A549 (cell line): Measurements from ENCODE around the gene ADCY2.

ENCODE experiments used
- CBX8 ChIP-seq: fragments of 200-600 bp; sonication (generic); IDR thresholded peaks from 2 replicates; pipeline ENCODE4 v1.6.1; 2016
- CTCF ChIP-seq: fragments of >200 bp; sonication (Bioruptor Twin); formaldehyde crosslinking; IDR thresholded peaks from 3 replicates; pipeline ENCODE4 v1.5.1; 2016
- EHMT2 ChIP-seq: fragments of 200-600 bp; sonication (generic); IDR thresholded peaks from 2 replicates; pipeline ENCODE4 v1.6.1; 2016; ENCODE audit warnings: antibody characterized with exemption, low read depth, mild to moderate bottlenecking, moderate library complexity
- ELK1 ChIP-seq: fragments of 150-350 bp; IDR thresholded peaks from 2 replicates; pipeline ENCODE4 v1.6.1; 2014; ENCODE audit warnings: low read depth, mild to moderate bottlenecking, low read length
- HOXB5 ChIP-seq: fragments of 250-450 bp; sonication (Bioruptor Pico); IDR thresholded peaks from 2 replicates; pipeline ENCODE4 v1.5.0; 2020; ENCODE audit warnings: mild to moderate bottlenecking, moderate library complexity
- POLR2A ChIP-seq: IDR thresholded peaks from 2 replicates; pipeline ENCODE4 v1.6.1; 2012; ENCODE audit warnings: mild to moderate bottlenecking, low read length
- RAD21 ChIP-seq, 2 experiments: fragments of >200 bp in 1 of 2; sonication (Bioruptor Twin) in 1 of 2; formaldehyde crosslinking in 1 of 2; IDR thresholded peaks in 1 of 2; conservative IDR thresholded peaks in 1 of 2; 2 replicates in 1 of 2; 3 replicates in 1 of 2; pipeline ENCODE4 v1.6.1; 2012 to 2018; ENCODE audit warnings: inconsistent platforms in 1 of 2
- REST ChIP-seq: fragments of 200-600 bp; sonication (generic); IDR thresholded peaks from 2 replicates; pipeline ENCODE4 v1.6.1; 2016; ENCODE audit warnings: antibody characterized with exemption, mild to moderate bottlenecking, moderate library complexity
- TFCP2L1 ChIP-seq: fragments of 250-450 bp; sonication (Bioruptor Pico); IDR thresholded peaks from 2 replicates; pipeline ENCODE4 v1.5.0; 2021; ENCODE audit warnings: mild to moderate bottlenecking
- TP53 ChIP-seq: fragments of 250-450 bp; sonication (Bioruptor Pico); IDR thresholded peaks from 2 replicates; pipeline ENCODE4 v1.5.0; 2021; ENCODE audit warnings: mild to moderate bottlenecking, moderate library complexity

- TF ChIP-seq RAD21 (conservative IDR thresholded peaks at IDR 0.05 in 1 of 2, IDR thresholded peaks at IDR 0.05 in 1 of 2): no peak
- TF ChIP-seq ELK1: no peak
- TF ChIP-seq CTCF: no peak
- no peak for TF ChIP-seq CBX8
- no peak for TF ChIP-seq EHMT2
- TF ChIP-seq REST: no peak
- no peak for TF ChIP-seq TP53 (CRISPR knock-in tag)
- TF ChIP-seq POLR2A: no peak
- TF ChIP-seq TFCP2L1: no peak
- no peak for TF ChIP-seq HOXB5 (CRISPR knock-in tag)
Measured at GRCh38 chr5:7754490-7754889, 358.6 kb downstream of the ADCY2 start.
